Stimulated activated CD4-positive, alpha-beta T cell treated with anti-CD3 and anti-CD28 coated beads, Interleukin-1b, Interleukin-23, amount 100 ng/mL, for 24 hours (primary cell): ENCODE measurements around the gene FBLIM1.

Source experiments
- DNase-seq, 4 experiments: peaks; one replicate each; pipeline ENCODE4 v3.0.0-alpha.2; 2020; ENCODE audit warnings: low read depth in 4 of 4, low spot score in 1 of 4

FBLIM1 gene

GRCh38 chr1:15730936-15731335 is 27.7 kb upstream of the FBLIM1 start:
- no peak for DNase-seq

- no peak for DNase-seq
These were observed 26.6 kb upstream of the FBLIM1 start for GRCh38 chr1:15731735-15732685.

GRCh38 chr1:15732686-15733081 is 25.9 kb upstream of the FBLIM1 start:
- no peak for DNase-seq

- DNase-seq, result no peak
These were observed 25.3 kb upstream of the FBLIM1 start for GRCh38 chr1:15733218-15733725.

GRCh38 chr1:15733726-15734226 is 24.8 kb upstream of the FBLIM1 start:
- DNase-seq, result no peak

- DNase-seq, result no peak
These were observed 24.3 kb upstream of the FBLIM1 start for GRCh38 chr1:15734296-15734695.

- no peak for DNase-seq
These were observed 23.7 kb upstream of the FBLIM1 start for GRCh38 chr1:15734901-15735300.

- DNase-seq, result no peak
These were observed 23.1 kb upstream of the FBLIM1 start for GRCh38 chr1:15735304-15736037.

- DNase-seq, result no peak
These were observed 22.3 kb upstream of the FBLIM1 start, which contains the start of gene SLC25A34 for GRCh38 chr1:15736038-15736891. Gene SLC25A34, plus strand, starts transcription at chr1:15736258. Its CDS starts 228 bp downstream, at chr1:15736486.

- no peak for DNase-seq
These were observed 21.7 kb upstream of the FBLIM1 start for GRCh38 chr1:15736892-15737261.

GRCh38 chr1:15737324-15738319 is 21.0 kb upstream of the FBLIM1 start:
- DNase-seq, result no peak

- DNase-seq, result no peak
These were observed 20.0 kb upstream of the FBLIM1 start for GRCh38 chr1:15738416-15739113.

GRCh38 chr1:15739259-15739658 is 19.3 kb upstream of the FBLIM1 start:
- no peak for DNase-seq

- DNase-seq, result no peak
These were observed 18.9 kb upstream of the FBLIM1 start for GRCh38 chr1:15739745-15740144.

- peak; percentile 16 to 56 (median 32) for DNase-seq
These were observed 17.4 kb upstream of the FBLIM1 start for GRCh38 chr1:15740924-15741850.

GRCh38 chr1:15742339-15742801 is 16.2 kb upstream of the FBLIM1 start, which contains the start of gene TMEM82:
Gene TMEM82, plus strand, starts transcription at chr1:15742499. Its CDS starts 61 bp downstream, at chr1:15742560.
- no peak for DNase-seq

- no peak for DNase-seq
These were observed 14.4 kb upstream of the FBLIM1 start for GRCh38 chr1:15744122-15744679.
